Bronchial epithelial cell (primary cell): Measurements from ENCODE around the gene GOLGA1. TPM values are rescaled to one million over a fixed set of nuclear protein-coding genes. Genes with fewer than 3 reads are reported as not detected.

Source experiments
- DNase-seq: peaks from one replicate; pipeline ENCODE4 v3.0.0-alpha.2; 2010; ENCODE audit warnings: low read depth
- FAIRE-seq: peaks from 2 replicates; lab custom pipeline; 2011; peaks lifted over from hg19 to GRCh38; lab: Jason Lieb, UNC
- H3K27me3 ChIP-seq: 2 replicates; pipeline ENCODE4 v1.5.1; 2011; ENCODE audit warnings: low read length; ENCODE audit not compliant: control insufficient read depth, insufficient read depth
- H3K36me3 ChIP-seq: 2 replicates; pipeline ENCODE4 v1.5.1; 2011; ENCODE audit warnings: low read length; ENCODE audit not compliant: control insufficient read depth, insufficient read depth
- H3K4me3 ChIP-seq: 2 replicates; pipeline ENCODE4 v1.5.1; 2011; ENCODE audit warnings: mild to moderate bottlenecking, low read depth, low read length, control low read depth
- total RNA-seq: library from RNA; depleted of rRNA; stranded (reverse); fragments of >200 nt; gene quantifications from 2 replicates; pipeline ENCODE4 v1.2.1, GENCODE V29; 2014
- TF ChIP-seq, protein P1 (sequence below): IDR thresholded peaks from 2 replicates; pipeline ENCODE4 v1.5.1; 2011; ENCODE audit warnings: mild to moderate bottlenecking, moderate library complexity, low read length, control low read depth, inconsistent platforms; ENCODE audit not compliant: insufficient read depth, severe bottlenecking

Gene GOLGA1
- total RNA-seq, 1 donor from 2014 or later, result 7.9 TPM

- FAIRE-seq, result peak; percentile 36
- TF ChIP-seq, protein P1, sequence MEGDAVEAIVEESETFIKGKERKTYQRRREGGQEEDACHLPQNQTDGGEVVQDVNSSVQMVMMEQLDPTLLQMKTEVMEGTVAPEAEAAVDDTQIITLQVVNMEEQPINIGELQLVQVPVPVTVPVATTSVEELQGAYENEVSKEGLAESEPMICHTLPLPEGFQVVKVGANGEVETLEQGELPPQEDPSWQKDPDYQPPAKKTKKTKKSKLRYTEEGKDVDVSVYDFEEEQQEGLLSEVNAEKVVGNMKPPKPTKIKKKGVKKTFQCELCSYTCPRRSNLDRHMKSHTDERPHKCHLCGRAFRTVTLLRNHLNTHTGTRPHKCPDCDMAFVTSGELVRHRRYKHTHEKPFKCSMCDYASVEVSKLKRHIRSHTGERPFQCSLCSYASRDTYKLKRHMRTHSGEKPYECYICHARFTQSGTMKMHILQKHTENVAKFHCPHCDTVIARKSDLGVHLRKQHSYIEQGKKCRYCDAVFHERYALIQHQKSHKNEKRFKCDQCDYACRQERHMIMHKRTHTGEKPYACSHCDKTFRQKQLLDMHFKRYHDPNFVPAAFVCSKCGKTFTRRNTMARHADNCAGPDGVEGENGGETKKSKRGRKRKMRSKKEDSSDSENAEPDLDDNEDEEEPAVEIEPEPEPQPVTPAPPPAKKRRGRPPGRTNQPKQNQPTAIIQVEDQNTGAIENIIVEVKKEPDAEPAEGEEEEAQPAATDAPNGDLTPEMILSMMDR, result no peak
- no peak for DNase-seq
- H3K27me3 ChIP-seq, result no peaks in the 10 kb centered on the region
- peaks cover 4% of the 10 kb centered on the region for H3K36me3 ChIP-seq
- no peak overlapping the region for H3K4me3 ChIP-seq
These were observed 29.1 kb downstream of the GOLGA1 start for GRCh38 chr9:124911766-124912165.

DNA sequence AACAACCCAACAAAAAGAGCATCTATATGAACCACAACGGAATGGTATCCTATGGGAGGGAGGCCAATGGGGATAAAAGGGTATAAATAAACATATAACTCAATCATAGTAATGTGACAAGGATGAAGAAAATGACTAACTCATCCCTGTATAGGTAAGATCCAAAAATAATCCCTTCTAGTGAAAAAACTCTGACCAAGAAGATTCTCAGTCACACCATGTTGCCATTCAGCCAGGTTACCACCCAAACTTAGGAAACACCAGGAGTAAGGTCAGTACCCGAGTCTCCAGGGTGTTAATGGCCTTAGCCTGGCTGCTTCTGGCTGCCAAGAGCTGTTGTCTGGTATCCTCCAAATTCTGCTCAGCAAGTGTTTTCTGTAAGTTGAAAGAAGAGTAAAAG, 32.8 kb downstream of the GOLGA1 start:
- Histone ChIP-seq H3K4me3 (no peak overlapping the region), H3K27me3 (no peaks in the 10 kb centered on the region), H3K36me3 (peaks cover 3% of the 10 kb centered on the region)
- no peak for FAIRE-seq
- DNase-seq, result no peak
- TF ChIP-seq, protein P1, result no peak

- FAIRE-seq (no peak), DNase-seq (no peak)
- Histone ChIP-seq H3K27me3 (no peaks in the 10 kb centered on the region), H3K36me3 (peaks cover 3% of the 10 kb centered on the region), H3K4me3 (no peak overlapping the region)
- TF ChIP-seq, protein P1, result no peak
These were observed 33.9 kb downstream of the GOLGA1 start for GRCh38 chr9:124906966-124907365.

GRCh38 chr9:124899845-124900244, 41.0 kb downstream of the GOLGA1 start:
- DNase-seq, result peak; percentile 74
- Histone ChIP-seq H3K27me3 (no peaks in the 10 kb centered on the region), H3K36me3 (peaks cover 7% of the 10 kb centered on the region), H3K4me3 (no peak overlapping the region)
- no peak for FAIRE-seq
- TF ChIP-seq, protein P1, result no peak

- Histone ChIP-seq H3K36me3 (peaks cover 9% of the 10 kb centered on the region), H3K27me3 (no peaks in the 10 kb centered on the region), H3K4me3 (no peak overlapping the region)
- TF ChIP-seq, protein P1, result no peak
- DNase-seq (no peak), FAIRE-seq (no peak)
These were observed 43.1 kb downstream of the GOLGA1 start for GRCh38 chr9:124897570-124898460.
